ENCODE results near the gene ZNF581. TPM values are rescaled to one million over a fixed set of nuclear protein-coding genes. Genes with fewer than 3 reads are reported as not detected.

ZNF581 gene
- polyA plus RNA-seq, 1 of the 3 experiments (the other 2 are of a cell fraction): 24.7 TPM

GRCh38 chr19:55690769-55691545 lies 47.5 kb downstream of the ZNF581 start:
- H3K27ac ChIP-seq (ENCODE audit: low read depth in 2 of 2, low read length in 1 of 2): no peak overlapping the region
- no peak overlapping the region for H3K9ac ChIP-seq
- H3K27me3 ChIP-seq (ENCODE audit: insufficient read depth): no peaks in the 10 kb centered on the region
- ChIA-PET POLR2A (no interaction called here), CTCF (interaction anchor here (1.1 kb wide), 1 partner anchor 13 kb away, joined by 3 read pairs; no protein-coding TSS in a partner anchor)
- TF ChIP-seq SMC3 (IDR thresholded peaks at IDR 0.05; ENCODE audit: low read depth, low read length) (no peak), RAD21 (IDR thresholded peaks at IDR 0.05; ENCODE audit: low read length) (no peak), PBX3 (IDR thresholded peaks at IDR 0.05) (no peak), FOXJ3 (CRISPR knock-in tag; IDR thresholded peaks at IDR 0.05) (no peak), EP300 (IDR thresholded peaks at IDR 0.05; ENCODE audit: borderline replicate concordance in 1 of 2, low read depth in 1 of 2, low read length in 1 of 2) (no peak), CTCF (IDR thresholded peaks at IDR 0.05) (no peak), NFIC (IDR thresholded peaks at IDR 0.05; ENCODE audit: borderline replicate concordance) (no peak), REST (IDR thresholded peaks at IDR 0.05; ENCODE audit: low read depth, low read length) (no peak), MAX (IDR thresholded peaks at IDR 0.05; ENCODE audit: low read depth) (no peak), FOSL2 (IDR thresholded peaks at IDR 0.05; ENCODE audit: borderline replicate concordance, low read depth) (no peak), RCOR1 (IDR thresholded peaks at IDR 0.05; ENCODE audit: low read length) (no peak), EZH2phosphoT487 (IDR thresholded peaks at IDR 0.05; ENCODE audit: borderline replicate concordance, low read depth) (no peak), TCF12 (IDR thresholded peaks at IDR 0.05) (no peak), GABPA (IDR thresholded peaks at IDR 0.05; ENCODE audit: low read depth) (no peak)
- no peak overlapping the region for H2AFZ ChIP-seq (ENCODE audit: low read depth)
- H3K9me3 ChIP-seq: no peaks in the 10 kb centered on the region
- no peaks in the 10 kb centered on the region for H3K9me2 ChIP-seq
- H3K4me2 ChIP-seq: no peak overlapping the region
- WGBS (ENCODE audit: low lambda C conversion rate): 97% methylated on average over 30 of the region's 31 CpGs
- H3K4me1 ChIP-seq (ENCODE audit: control insufficient read depth in 1 of 2, insufficient read depth in 2 of 2, low read depth in 1 of 2, low read length in 1 of 2): no peaks in the 10 kb centered on the region
- H3K79me2 ChIP-seq (ENCODE audit: insufficient read depth): peaks cover 8% of the 10 kb centered on the region; the same call in 1 of the 2 replicates
- H3K4me3 ChIP-seq (ENCODE audit: low read depth in 2 of 2, low read length in 1 of 2): no peak overlapping the region
- no peaks in the 10 kb centered on the region for H3F3A ChIP-seq (replicated peaks; ENCODE audit: insufficient read depth)
- H3K36me3 ChIP-seq (replicated peaks in 1 of 2; ENCODE audit: control insufficient read depth in 1 of 2, insufficient read depth in 2 of 2, low read length in 1 of 2): peaks cover 0 to 65% of the 10 kb centered on the region in 2 experiments
- peaks cover 23% of the 10 kb centered on the region for H4K20me1 ChIP-seq (ENCODE audit: insufficient read depth)
- DNase-seq: no peak

Measured in SK-N-SH (cell line).